HG02678 (cell line): ENCODE data around the gene AARS2.
"Not testable (repeated sequence)": the region's sequence is repeated elsewhere in the genome, so short reads cannot be mapped to it uniquely, and the experiment has no call there.

Experiments used
- ATAC-seq: cut with Tn5 transposase; IDR thresholded peaks from one replicate; pipeline ENCODE4 v1.9.1; 2021; ENCODE audit warnings: mild to moderate bottlenecking, moderate library complexity; ENCODE audit not compliant: unreplicated experiment

Gene AARS2

GRCh38 chr6:44312901-44313788, at the start of gene AARS2:
Gene AARS2, minus strand, starts transcription at chr6:44313347. Its CDS starts 24 bp downstream, at chr6:44313323.
- ATAC-seq: peak; percentile 90

GRCh38 chr6:44361947-44362346, 48.8 kb upstream of the AARS2 start:
- ATAC-seq: no peak

GRCh38 chr6:44359973-44360372, 46.8 kb upstream of the AARS2 start:
- ATAC-seq: no peak

- ATAC-seq: no peak
Measured at GRCh38 chr6:44356487-44356886, 43.3 kb upstream of the AARS2 start.

GRCh38 chr6:44355640-44356039, 42.5 kb upstream of the AARS2 start:
- ATAC-seq: no peak

GRCh38 chr6:44353336-44353735, 40.2 kb upstream of the AARS2 start:
- ATAC-seq: no peak

GRCh38 chr6:44352259-44352658, 39.1 kb upstream of the AARS2 start:
- ATAC-seq: no peak

GRCh38 chr6:44350650-44350994, 37.5 kb upstream of the AARS2 start:
- ATAC-seq: not testable (repeated sequence)

GRCh38 chr6:44349904-44350649, 36.9 kb upstream of the AARS2 start:
- ATAC-seq: no peak

GRCh38 chr6:44346818-44347217, 33.7 kb upstream of the AARS2 start:
- not testable (repeated sequence) for ATAC-seq

- no peak for ATAC-seq
Measured at GRCh38 chr6:44342489-44342888, 29.3 kb upstream of the AARS2 start, which contains the start of gene SPATS1. Gene SPATS1, plus strand, starts transcription at chr6:44342650. Its CDS starts 446 bp downstream, at chr6:44343096.

GRCh38 chr6:44342052-44342451, 28.9 kb upstream of the AARS2 start:
- ATAC-seq: no peak

- no peak for ATAC-seq
Measured at GRCh38 chr6:44341095-44341890, 28.1 kb upstream of the AARS2 start.

GRCh38 chr6:44339763-44340625, 26.8 kb upstream of the AARS2 start:
- no peak for ATAC-seq

GRCh38 chr6:44339301-44339700, 26.2 kb upstream of the AARS2 start:
- ATAC-seq: no peak

- peak; percentile 61 for ATAC-seq
Measured at GRCh38 chr6:44338228-44339122, 25.3 kb upstream of the AARS2 start.

- no peak for ATAC-seq
Measured at GRCh38 chr6:44335631-44336030, 22.5 kb upstream of the AARS2 start.

GRCh38 chr6:44333942-44334341, 20.8 kb upstream of the AARS2 start:
- no peak for ATAC-seq

GRCh38 chr6:44333273-44333919, 20.2 kb upstream of the AARS2 start:
- ATAC-seq: no peak
